MM.1S (cell line): ENCODE data around the gene DARS1.

Source experiments
- EZH2 ChIP-seq: fragments of 300-600 bp; sonication (generic); optimal IDR thresholded peaks from 2 replicates; pipeline ENCODE3; 2017; ENCODE audit warnings: low read depth, mild to moderate bottlenecking, antibody characterized with exemption, low read length, mixed read lengths
- EZH2phosphoT487 ChIP-seq: fragments of 300-600 bp; sonication (generic); IDR thresholded peaks from 2 replicates; pipeline ENCODE4 v1.6.1; 2018; ENCODE audit warnings: antibody characterized with exemption, low read length
- TF ChIP-seq, protein P1 (sequence below): fragments of 300-600 bp; sonication (generic); IDR thresholded peaks from 2 replicates; pipeline ENCODE4 v1.5.1; 2016; ENCODE audit warnings: antibody characterized with exemption, low read length, mixed read lengths

DNA sequence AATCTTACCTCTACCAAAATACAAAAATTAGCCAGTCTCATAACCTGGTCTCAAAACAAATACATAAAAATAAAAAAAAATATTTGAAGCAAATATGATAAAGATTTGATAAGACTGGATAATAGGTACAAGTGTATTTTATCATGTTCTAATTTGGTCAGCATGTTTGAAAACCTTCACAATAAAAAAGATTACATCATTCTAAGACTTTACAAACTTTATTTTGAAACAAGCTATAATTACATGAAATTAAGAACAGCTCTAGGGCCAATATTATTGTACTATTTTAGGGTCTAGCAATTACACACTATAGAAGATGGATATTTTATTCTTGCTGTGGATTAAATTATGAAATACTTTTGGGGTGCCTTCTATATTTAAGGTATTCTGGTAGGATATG lies 79.7 kb downstream of the DARS1 start:
- TF ChIP-seq, protein P1, sequence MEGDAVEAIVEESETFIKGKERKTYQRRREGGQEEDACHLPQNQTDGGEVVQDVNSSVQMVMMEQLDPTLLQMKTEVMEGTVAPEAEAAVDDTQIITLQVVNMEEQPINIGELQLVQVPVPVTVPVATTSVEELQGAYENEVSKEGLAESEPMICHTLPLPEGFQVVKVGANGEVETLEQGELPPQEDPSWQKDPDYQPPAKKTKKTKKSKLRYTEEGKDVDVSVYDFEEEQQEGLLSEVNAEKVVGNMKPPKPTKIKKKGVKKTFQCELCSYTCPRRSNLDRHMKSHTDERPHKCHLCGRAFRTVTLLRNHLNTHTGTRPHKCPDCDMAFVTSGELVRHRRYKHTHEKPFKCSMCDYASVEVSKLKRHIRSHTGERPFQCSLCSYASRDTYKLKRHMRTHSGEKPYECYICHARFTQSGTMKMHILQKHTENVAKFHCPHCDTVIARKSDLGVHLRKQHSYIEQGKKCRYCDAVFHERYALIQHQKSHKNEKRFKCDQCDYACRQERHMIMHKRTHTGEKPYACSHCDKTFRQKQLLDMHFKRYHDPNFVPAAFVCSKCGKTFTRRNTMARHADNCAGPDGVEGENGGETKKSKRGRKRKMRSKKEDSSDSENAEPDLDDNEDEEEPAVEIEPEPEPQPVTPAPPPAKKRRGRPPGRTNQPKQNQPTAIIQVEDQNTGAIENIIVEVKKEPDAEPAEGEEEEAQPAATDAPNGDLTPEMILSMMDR, result no peak
- TF ChIP-seq EZH2 (no peak), EZH2phosphoT487 (no peak)
